OCI-LY1 (cell line): ENCODE measurements around the gene ZNF670.

Experiments used
- H2AFZ ChIP-seq: fragments of 200-600 bp; sonication (generic), shearing (Covaris generic); 2 replicates; pipeline ENCODE4 v1.6.0; 2014; ENCODE audit warnings: antibody characterized with exemption, mild to moderate bottlenecking, low read length
- H3F3A ChIP-seq: fragments of 200-600 bp; sonication (generic), shearing (Covaris generic); 2 replicates; pipeline ENCODE4 v1.6.0; 2014; ENCODE audit warnings: mild to moderate bottlenecking, antibody characterized with exemption, low read length, moderate library complexity; ENCODE audit not compliant: insufficient read depth
- H3K27ac ChIP-seq: fragments of 200-600 bp; sonication (generic); 2 replicates; pipeline ENCODE4 v1.5.1; 2014; ENCODE audit warnings: low read length, mixed run types, mild to moderate bottlenecking, low read depth; ENCODE audit not compliant: poor library complexity, severe bottlenecking
- H3K27me3 ChIP-seq: fragments of 200-600 bp; sonication (generic); 2 replicates; pipeline ENCODE4 v1.6.0; 2014; ENCODE audit warnings: antibody characterized with exemption, mild to moderate bottlenecking, low read length, moderate library complexity; ENCODE audit not compliant: insufficient read depth
- H3K36me3 ChIP-seq: fragments of 200-600 bp; sonication (generic); 2 replicates; pipeline ENCODE4 v1.6.1; 2014; ENCODE audit warnings: mild to moderate bottlenecking, antibody characterized with exemption, low read length, moderate library complexity, mixed read lengths; ENCODE audit not compliant: insufficient read depth
- H3K4me1 ChIP-seq: fragments of 200-600 bp; sonication (generic); 2 replicates; pipeline ENCODE4 v1.5.1; 2014; ENCODE audit warnings: mild to moderate bottlenecking, low read length, moderate library complexity; ENCODE audit not compliant: insufficient read depth, severe bottlenecking
- H3K4me2 ChIP-seq: fragments of 200-600 bp; sonication (generic), shearing (Covaris generic); 2 replicates; pipeline ENCODE4 v1.6.1; 2014; ENCODE audit warnings: low read length
- H3K4me3 ChIP-seq: fragments of 200-600 bp; sonication (generic); 2 replicates; pipeline ENCODE4 v1.5.1; 2014; ENCODE audit warnings: low read length, low read depth, mild to moderate bottlenecking, mixed read lengths; ENCODE audit not compliant: poor library complexity, severe bottlenecking
- H3K79me2 ChIP-seq: fragments of 200-600 bp; shearing (Covaris generic); 2 replicates; pipeline ENCODE4 v1.6.1; 2016; ENCODE audit warnings: mixed run types, low read length, mixed read lengths; ENCODE audit not compliant: insufficient read depth
- H3K9ac ChIP-seq: fragments of 200-600 bp; sonication (generic), shearing (Covaris generic); 2 replicates; pipeline ENCODE4 v1.6.1; 2014; ENCODE audit warnings: mild to moderate bottlenecking, low read length, mixed read lengths
- H3K9me2 ChIP-seq: fragments of 200-600 bp; sonication (generic), shearing (Covaris generic); 2 replicates; pipeline ENCODE4 v1.6.1; 2014; ENCODE audit warnings: low read depth, mild to moderate bottlenecking, low read length, mixed read lengths
- H3K9me3 ChIP-seq: fragments of 200-600 bp; shearing (Covaris generic); 2 replicates; pipeline ENCODE4 v1.6.1; 2014; ENCODE audit warnings: low read length, mixed read lengths
- H4K20me1 ChIP-seq: fragments of 200-600 bp; sonication (generic), shearing (Covaris generic); 2 replicates; pipeline ENCODE4 v1.6.0; 2016; ENCODE audit warnings: mild to moderate bottlenecking, low read length; ENCODE audit not compliant: insufficient read depth
- EZH2 ChIP-seq: fragments of 200-600 bp; sonication (generic), shearing (Covaris generic); IDR thresholded peaks from 2 replicates; pipeline ENCODE4 v1.8.0; 2017; ENCODE audit warnings: borderline replicate concordance, mixed run types, mild to moderate bottlenecking, antibody characterized with exemption, low read length, moderate library complexity, mixed read lengths
- TF ChIP-seq, protein P1 (sequence below): fragments of 200-600 bp; sonication (generic), shearing (Covaris generic); IDR thresholded peaks from 2 replicates; pipeline ENCODE4 v1.5.1; 2017; ENCODE audit warnings: mild to moderate bottlenecking, antibody characterized with exemption, low read length, moderate library complexity, mixed read lengths

The ZNF670 gene

GRCh38 chr1:247090455-247090854 lies 11.8 kb upstream of the ZNF670 start:
- H3K27ac ChIP-seq: no peak overlapping the region
- no peak overlapping the region for H3K9ac ChIP-seq
- H3K4me3 ChIP-seq: no peak overlapping the region
- no peaks in the 10 kb centered on the region for H3K9me2 ChIP-seq
- no peaks in the 10 kb centered on the region for H3K79me2 ChIP-seq
- no peaks in the 10 kb centered on the region for H4K20me1 ChIP-seq
- no peaks in the 10 kb centered on the region for H3K36me3 ChIP-seq
- no peaks in the 10 kb centered on the region for H3F3A ChIP-seq
- TF ChIP-seq, protein P1, sequence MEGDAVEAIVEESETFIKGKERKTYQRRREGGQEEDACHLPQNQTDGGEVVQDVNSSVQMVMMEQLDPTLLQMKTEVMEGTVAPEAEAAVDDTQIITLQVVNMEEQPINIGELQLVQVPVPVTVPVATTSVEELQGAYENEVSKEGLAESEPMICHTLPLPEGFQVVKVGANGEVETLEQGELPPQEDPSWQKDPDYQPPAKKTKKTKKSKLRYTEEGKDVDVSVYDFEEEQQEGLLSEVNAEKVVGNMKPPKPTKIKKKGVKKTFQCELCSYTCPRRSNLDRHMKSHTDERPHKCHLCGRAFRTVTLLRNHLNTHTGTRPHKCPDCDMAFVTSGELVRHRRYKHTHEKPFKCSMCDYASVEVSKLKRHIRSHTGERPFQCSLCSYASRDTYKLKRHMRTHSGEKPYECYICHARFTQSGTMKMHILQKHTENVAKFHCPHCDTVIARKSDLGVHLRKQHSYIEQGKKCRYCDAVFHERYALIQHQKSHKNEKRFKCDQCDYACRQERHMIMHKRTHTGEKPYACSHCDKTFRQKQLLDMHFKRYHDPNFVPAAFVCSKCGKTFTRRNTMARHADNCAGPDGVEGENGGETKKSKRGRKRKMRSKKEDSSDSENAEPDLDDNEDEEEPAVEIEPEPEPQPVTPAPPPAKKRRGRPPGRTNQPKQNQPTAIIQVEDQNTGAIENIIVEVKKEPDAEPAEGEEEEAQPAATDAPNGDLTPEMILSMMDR: no peak
- TF ChIP-seq EZH2: no peak
- H3K4me1 ChIP-seq: no peaks in the 10 kb centered on the region
- no peak overlapping the region for H2AFZ ChIP-seq
- no peaks in the 10 kb centered on the region for H3K27me3 ChIP-seq
- no peaks in the 10 kb centered on the region for H3K9me3 ChIP-seq
- no peak overlapping the region for H3K4me2 ChIP-seq

GRCh38 chr1:247089616-247090375 lies 11.2 kb upstream of the ZNF670 start:
- Histone ChIP-seq H3K9me2 (no peaks in the 10 kb centered on the region), H3K9ac (no peak overlapping the region)
- TF ChIP-seq, protein P1: no peak
- no peak for TF ChIP-seq EZH2

GRCh38 chr1:247088967-247089366 lies 10.4 kb upstream of the ZNF670 start:
- no peaks in the 10 kb centered on the region for H3F3A ChIP-seq
- H3K4me2 ChIP-seq: no peak overlapping the region
- H4K20me1 ChIP-seq: no peaks in the 10 kb centered on the region
- H3K36me3 ChIP-seq: no peaks in the 10 kb centered on the region
- TF ChIP-seq, protein P1: no peak
- TF ChIP-seq EZH2: no peak
- no peak overlapping the region for H3K4me3 ChIP-seq
- no peaks in the 10 kb centered on the region for H3K9me2 ChIP-seq
- no peaks in the 10 kb centered on the region for H3K4me1 ChIP-seq
- H3K27ac ChIP-seq: no peak overlapping the region
- no peaks in the 10 kb centered on the region for H3K79me2 ChIP-seq
- no peak overlapping the region for H2AFZ ChIP-seq
- H3K9ac ChIP-seq: no peak overlapping the region
- H3K9me3 ChIP-seq: no peaks in the 10 kb centered on the region
- H3K27me3 ChIP-seq: no peaks in the 10 kb centered on the region

More at GRCh38 chr1:247089616-247090375, 11.2 kb upstream of the ZNF670 start:
- H3K27ac ChIP-seq: no peak overlapping the region
- no peaks in the 10 kb centered on the region for H3F3A ChIP-seq
- no peak overlapping the region for H3K4me3 ChIP-seq
- no peaks in the 10 kb centered on the region for H3K79me2 ChIP-seq
- H3K9me3 ChIP-seq: no peaks in the 10 kb centered on the region
- H2AFZ ChIP-seq: no peak overlapping the region
- no peaks in the 10 kb centered on the region for H3K4me1 ChIP-seq
- H3K4me2 ChIP-seq: no peak overlapping the region
- H3K27me3 ChIP-seq: no peaks in the 10 kb centered on the region
- H4K20me1 ChIP-seq: no peaks in the 10 kb centered on the region
- no peaks in the 10 kb centered on the region for H3K36me3 ChIP-seq
